CD4-positive, alpha-beta T cell treated with Interleukin-6 for 4 hours (primary cell): ENCODE results near the gene WBP2.
"Not testable (repeated sequence)": the region's sequence is repeated elsewhere in the genome, so short reads cannot be mapped to it uniquely, and the experiment has no call there.

Experiments used
- DNase-seq: peaks from one replicate; pipeline ENCODE4 v3.0.0-alpha.2; 2020; ENCODE audit warnings: mixed read lengths

Gene WBP2

GRCh38 chr17:75812096-75813013 is 42.8 kb downstream of the WBP2 start:
- no peak for DNase-seq

- DNase-seq, result no peak
Measured at GRCh38 chr17:75811174-75811573, 44.0 kb downstream of the WBP2 start.

- DNase-seq, result not testable (repeated sequence)
Measured at GRCh38 chr17:75810756-75811155, 44.4 kb downstream of the WBP2 start.

- no peak for DNase-seq
Measured at GRCh38 chr17:75810216-75810615, 44.9 kb downstream of the WBP2 start.

- DNase-seq, result no peak
Measured at GRCh38 chr17:75809631-75810111, 45.5 kb downstream of the WBP2 start.

GRCh38 chr17:75808905-75809621 is 46.1 kb downstream of the WBP2 start:
- DNase-seq, result no peak

- no peak for DNase-seq
Measured at GRCh38 chr17:75808549-75808904, 46.6 kb downstream of the WBP2 start.

- DNase-seq, result no peak
Measured at GRCh38 chr17:75807861-75808260, 47.3 kb downstream of the WBP2 start.

- DNase-seq, result no peak
Measured at GRCh38 chr17:75806822-75807500, 48.2 kb downstream of the WBP2 start.

GRCh38 chr17:75803883-75804282 is 51.3 kb downstream of the WBP2 start:
- no peak for DNase-seq

GRCh38 chr17:75799402-75799801 is 55.7 kb downstream of the WBP2 start:
- no peak for DNase-seq

GRCh38 chr17:75795820-75796607 is 59.1 kb downstream of the WBP2 start:
- no peak for DNase-seq
